OCI-LY3 (cell line): Measurements from ENCODE around the gene APBB2.
"Not testable (repeated sequence)": the region's sequence is repeated elsewhere in the genome, so short reads cannot be mapped to it uniquely, and the experiment has no call there.

Experiments used
- H2AFZ ChIP-seq: fragments of 200-600, 300-600 bp; shearing (Covaris generic); 2 replicates; pipeline ENCODE4 v1.6.0; 2014; ENCODE audit warnings: antibody characterized with exemption, low read depth, low read length
- H3K27ac ChIP-seq: fragments of 200-600, 300-600 bp; sonication (generic); 2 replicates; pipeline ENCODE4 v1.5.1; 2014; ENCODE audit warnings: mild to moderate bottlenecking, low read length, moderate library complexity, mixed read lengths
- H3K27me3 ChIP-seq: fragments of 200-600, 300-600 bp; sonication (generic); 2 replicates; pipeline ENCODE4 v1.6.1; 2014; ENCODE audit warnings: low read depth, low read length, mixed read lengths
- H3K36me3 ChIP-seq: fragments of 200-600, 300-600 bp; sonication (generic); replicated peaks from 2 replicates; pipeline ENCODE3; 2014; ENCODE audit warnings: low read depth, low read length, mixed read lengths
- H3K4me1 ChIP-seq: fragments of 300-600, 200-600 bp; sonication (generic); 2 replicates; pipeline ENCODE4 v1.6.1; 2014; ENCODE audit warnings: low read length, mixed read lengths
- H3K4me2 ChIP-seq: fragments of 200-600, 300-600 bp; sonication (generic); 2 replicates; pipeline ENCODE4 v1.6.1; 2014; ENCODE audit warnings: low read length, mixed read lengths
- H3K4me3 ChIP-seq: fragments of 300-600, 200-600 bp; sonication (generic); 2 replicates; pipeline ENCODE4 v1.5.1; 2014; ENCODE audit warnings: antibody characterized with exemption, mild to moderate bottlenecking, low read length, moderate library complexity
- H3K79me2 ChIP-seq: fragments of 300-600, 200-600 bp; shearing (Covaris generic); 2 replicates; pipeline ENCODE4 v1.6.1; 2014; ENCODE audit warnings: mild to moderate bottlenecking, low read length, mixed read lengths
- H3K9ac ChIP-seq: fragments of 300-600, 200-600 bp; shearing (Covaris generic); 2 replicates; pipeline ENCODE4 v1.6.0; 2014; ENCODE audit warnings: mild to moderate bottlenecking, low read length, moderate library complexity
- H3K9me3 ChIP-seq: fragments of 200-600, 300-600 bp; shearing (Covaris generic); 2 replicates; pipeline ENCODE4 v1.6.1; 2014; ENCODE audit warnings: low read length, mixed read lengths; ENCODE audit not compliant: insufficient read depth
- H4K20me1 ChIP-seq: fragments of 200-600, 300-600 bp; sonication (generic); 2 replicates; pipeline ENCODE4 v1.6.1; 2016; ENCODE audit warnings: low read length, mixed read lengths; ENCODE audit not compliant: insufficient read depth
- EZH2phosphoT487 ChIP-seq: fragments of 200-600 bp; shearing (Covaris generic); IDR thresholded peaks from 2 replicates; pipeline ENCODE4 v1.6.1; 2018; ENCODE audit warnings: antibody characterized with exemption, mixed run types, low read depth
- TF ChIP-seq, protein P1 (sequence below): fragments of 200-600, 300-600 bp; sonication (generic); IDR thresholded peaks from 2 replicates; pipeline ENCODE4 v1.5.1; 2014; ENCODE audit warnings: antibody characterized with exemption, low read length, low read depth

Gene APBB2

DNA sequence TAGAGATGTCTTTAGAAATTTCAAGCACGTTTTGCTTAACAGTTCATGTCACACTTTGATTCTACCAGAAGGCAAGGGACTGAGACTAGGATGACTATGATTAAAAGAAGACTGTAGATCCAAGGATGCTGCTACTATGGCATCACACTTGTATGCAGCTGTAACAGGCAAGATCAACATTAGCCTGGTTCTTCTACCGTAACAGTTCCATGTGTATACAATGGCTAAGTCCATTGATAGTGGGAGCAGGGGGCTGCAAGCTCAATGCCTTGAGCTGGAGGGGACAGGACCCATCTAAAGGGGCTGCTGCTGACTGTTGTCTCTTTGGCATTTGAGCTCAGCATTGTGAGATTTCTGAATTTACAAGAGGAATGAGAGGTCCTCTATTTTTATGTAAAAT lies 212.0 kb downstream of the APBB2 start:
- Histone ChIP-seq H3K4me2 (no peak overlapping the region), H3K9me3 (no peaks in the 10 kb centered on the region), H4K20me1 (no peaks in the 10 kb centered on the region), H3K4me3 (no peak overlapping the region), H3K27ac (no peak overlapping the region), H3K36me3 (no peaks in the 10 kb centered on the region), H3K27me3 (peaks cover 7% of the 10 kb centered on the region; the same call in 1 of the 2 replicates), H3K4me1 (no peaks in the 10 kb centered on the region), H2AFZ (no peak overlapping the region), H3K9ac (no peak overlapping the region), H3K79me2 (no peaks in the 10 kb centered on the region)
- TF ChIP-seq, protein P1, sequence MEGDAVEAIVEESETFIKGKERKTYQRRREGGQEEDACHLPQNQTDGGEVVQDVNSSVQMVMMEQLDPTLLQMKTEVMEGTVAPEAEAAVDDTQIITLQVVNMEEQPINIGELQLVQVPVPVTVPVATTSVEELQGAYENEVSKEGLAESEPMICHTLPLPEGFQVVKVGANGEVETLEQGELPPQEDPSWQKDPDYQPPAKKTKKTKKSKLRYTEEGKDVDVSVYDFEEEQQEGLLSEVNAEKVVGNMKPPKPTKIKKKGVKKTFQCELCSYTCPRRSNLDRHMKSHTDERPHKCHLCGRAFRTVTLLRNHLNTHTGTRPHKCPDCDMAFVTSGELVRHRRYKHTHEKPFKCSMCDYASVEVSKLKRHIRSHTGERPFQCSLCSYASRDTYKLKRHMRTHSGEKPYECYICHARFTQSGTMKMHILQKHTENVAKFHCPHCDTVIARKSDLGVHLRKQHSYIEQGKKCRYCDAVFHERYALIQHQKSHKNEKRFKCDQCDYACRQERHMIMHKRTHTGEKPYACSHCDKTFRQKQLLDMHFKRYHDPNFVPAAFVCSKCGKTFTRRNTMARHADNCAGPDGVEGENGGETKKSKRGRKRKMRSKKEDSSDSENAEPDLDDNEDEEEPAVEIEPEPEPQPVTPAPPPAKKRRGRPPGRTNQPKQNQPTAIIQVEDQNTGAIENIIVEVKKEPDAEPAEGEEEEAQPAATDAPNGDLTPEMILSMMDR = no peak
- no peak for TF ChIP-seq EZH2phosphoT487

DNA sequence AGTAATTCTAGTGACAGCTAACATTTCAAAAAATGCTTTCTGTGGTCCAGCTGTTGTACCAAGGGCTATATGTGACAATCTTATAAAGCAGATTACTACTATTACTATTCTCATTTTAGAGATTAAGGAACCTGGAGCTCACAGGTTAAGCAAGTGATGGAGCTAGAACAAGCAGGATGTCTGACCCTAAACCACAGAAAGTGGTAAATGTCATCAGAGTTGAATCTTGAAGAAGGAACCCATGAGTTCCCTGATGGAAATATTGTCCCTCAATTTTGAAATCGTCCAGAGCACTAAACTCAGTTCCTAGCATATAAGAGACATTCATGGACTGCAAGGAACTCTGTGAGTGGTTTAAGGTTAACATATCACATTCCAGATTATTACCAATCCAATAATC lies 214.0 kb downstream of the APBB2 start:
- no peak overlapping the region for H3K4me2 ChIP-seq
- no peaks in the 10 kb centered on the region for H3K79me2 ChIP-seq
- H3K9me3 ChIP-seq = no peaks in the 10 kb centered on the region
- no peaks in the 10 kb centered on the region for H4K20me1 ChIP-seq
- no peaks in the 10 kb centered on the region for H3K36me3 ChIP-seq
- no peak overlapping the region for H3K9ac ChIP-seq
- TF ChIP-seq EZH2phosphoT487 = no peak
- TF ChIP-seq, protein P1 = no peak
- no peak overlapping the region for H3K4me3 ChIP-seq
- H3K4me1 ChIP-seq = no peaks in the 10 kb centered on the region
- peaks cover 23% of the 10 kb centered on the region; the same call in 1 of the 2 replicates for H3K27me3 ChIP-seq
- no peak overlapping the region for H3K27ac ChIP-seq
- H2AFZ ChIP-seq = no peak overlapping the region

DNA sequence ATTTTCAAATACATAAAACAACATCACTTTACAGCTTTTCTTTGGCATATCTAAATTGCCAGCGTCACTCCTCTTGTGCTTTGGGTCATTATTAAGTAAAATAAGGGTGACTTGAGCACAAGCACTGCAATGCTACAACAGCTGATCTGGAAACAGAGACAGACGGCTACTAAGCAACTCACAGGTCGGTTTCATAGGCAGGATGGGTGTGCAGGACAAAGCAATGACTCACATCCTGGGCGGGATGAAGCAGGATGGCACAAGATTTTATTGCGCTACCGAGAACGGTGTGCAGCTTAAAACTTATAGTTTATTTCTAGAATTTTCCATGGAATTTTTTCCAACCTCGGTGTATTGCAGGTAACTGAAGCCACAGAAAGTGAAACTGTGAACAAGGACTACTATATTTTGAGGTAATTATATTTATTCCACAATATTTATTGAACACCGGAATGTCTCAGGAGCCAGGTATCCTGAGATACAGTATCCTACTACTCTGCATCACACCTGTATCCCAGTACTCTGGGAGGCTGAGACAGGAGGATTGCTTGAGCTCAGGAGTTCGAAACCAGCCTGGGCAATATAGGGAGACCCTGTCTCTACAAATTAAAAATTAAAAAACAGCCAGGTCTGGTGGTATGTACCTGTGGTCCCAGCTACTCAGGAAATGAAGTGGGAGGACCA lies 215.5 kb downstream of the APBB2 start:
- no peak overlapping the region for H3K27ac ChIP-seq
- H2AFZ ChIP-seq = no peak overlapping the region
- H4K20me1 ChIP-seq = no peaks in the 10 kb centered on the region
- no peaks in the 10 kb centered on the region for H3K36me3 ChIP-seq
- TF ChIP-seq EZH2phosphoT487 = no peak
- TF ChIP-seq, protein P1 = no peak
- no peak overlapping the region for H3K4me3 ChIP-seq
- H3K4me2 ChIP-seq = no peak overlapping the region
- H3K79me2 ChIP-seq = no peaks in the 10 kb centered on the region
- no peak overlapping the region for H3K9ac ChIP-seq
- no peaks in the 10 kb centered on the region for H3K4me1 ChIP-seq
- H3K9me3 ChIP-seq = no peaks in the 10 kb centered on the region
- peaks cover 23% of the 10 kb centered on the region; the same call in 1 of the 2 replicates for H3K27me3 ChIP-seq

DNA sequence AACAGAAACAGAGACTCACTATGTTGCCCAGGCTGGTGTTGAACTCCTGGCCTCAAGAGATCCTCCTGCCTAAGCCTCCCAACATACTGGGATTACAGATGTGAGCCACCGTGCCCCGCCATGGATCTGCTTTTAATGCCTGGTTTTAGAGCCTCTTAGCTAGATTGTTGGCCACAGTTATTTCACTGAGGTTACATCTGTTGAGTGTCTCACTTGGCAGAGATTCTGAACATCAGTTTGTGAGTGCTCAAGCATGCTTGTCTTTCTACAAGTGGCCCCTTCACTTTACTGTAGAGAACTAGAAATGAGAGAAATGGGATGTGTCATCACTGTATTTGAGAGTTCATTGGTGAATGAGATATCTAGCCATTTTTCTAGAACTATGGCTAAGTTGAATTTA lies 218.5 kb downstream of the APBB2 start:
- H3K4me1 ChIP-seq = no peaks in the 10 kb centered on the region
- TF ChIP-seq, protein P1 = no peak
- no peak for TF ChIP-seq EZH2phosphoT487
- H3K27ac ChIP-seq = no peak overlapping the region
- no peaks in the 10 kb centered on the region for H3K36me3 ChIP-seq
- no peak overlapping the region for H2AFZ ChIP-seq
- H3K4me2 ChIP-seq = no peak overlapping the region
- H3K9me3 ChIP-seq = no peaks in the 10 kb centered on the region
- no peaks in the 10 kb centered on the region for H3K79me2 ChIP-seq
- no peak overlapping the region for H3K4me3 ChIP-seq
- no peak overlapping the region for H3K9ac ChIP-seq
- H4K20me1 ChIP-seq = no peaks in the 10 kb centered on the region
- H3K27me3 ChIP-seq = peaks cover 23% of the 10 kb centered on the region; the same call in 1 of the 2 replicates

DNA sequence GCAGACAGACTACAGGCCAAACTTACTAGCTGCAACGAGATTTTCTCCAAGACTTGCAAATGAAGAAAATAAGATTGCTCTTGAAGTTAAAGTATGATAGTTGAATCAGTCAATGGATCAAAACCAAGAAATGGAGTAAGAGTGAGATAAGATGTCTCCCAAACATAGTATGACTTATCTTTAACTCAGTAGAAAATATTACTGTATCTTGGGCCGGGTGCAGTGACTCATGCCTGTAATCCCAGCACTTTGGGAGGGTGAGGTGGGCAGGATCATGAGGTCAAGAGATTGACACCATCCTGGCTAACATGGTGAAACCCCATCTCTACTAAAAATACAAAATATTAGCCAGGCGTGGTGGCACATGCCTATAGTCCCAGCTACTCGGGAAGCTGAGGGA lies 220.0 kb downstream of the APBB2 start:
- H3K9me3 ChIP-seq, H4K20me1 ChIP-seq, H2AFZ ChIP-seq, H3K4me1 ChIP-seq, H3K79me2 ChIP-seq, H3K36me3 ChIP-seq, H3K27ac ChIP-seq, H3K4me2 ChIP-seq, H3K9ac ChIP-seq, H3K4me3 ChIP-seq: not testable (repeated sequence)
- peaks cover 23% of the 10 kb centered on the region; the same call in 1 of the 2 replicates for H3K27me3 ChIP-seq

DNA sequence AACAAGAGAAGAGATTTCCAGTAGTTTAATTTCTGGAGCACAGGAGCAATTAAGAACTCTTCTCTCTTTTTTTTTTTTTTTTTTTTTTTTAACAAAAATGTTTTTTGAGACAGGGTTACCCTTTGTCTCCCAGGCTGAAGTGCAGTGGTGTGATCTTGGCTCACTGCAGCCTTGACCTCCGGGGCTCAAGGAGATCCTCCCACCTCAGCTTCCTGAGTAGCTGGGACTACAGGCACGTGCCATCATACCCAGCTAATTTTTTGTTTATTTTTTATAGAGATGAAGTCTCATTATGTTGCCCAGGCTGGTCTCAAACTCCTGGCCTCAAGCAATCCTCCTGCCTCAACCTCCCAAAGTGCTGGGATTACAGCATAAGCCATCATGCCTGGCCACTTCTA lies 221.0 kb downstream of the APBB2 start:
- H3K27ac ChIP-seq, H4K20me1 ChIP-seq, H3K4me1 ChIP-seq, H2AFZ ChIP-seq, H3K4me3 ChIP-seq, H3K9me3 ChIP-seq, H3K9ac ChIP-seq, H3K4me2 ChIP-seq, H3K79me2 ChIP-seq, H3K36me3 ChIP-seq: not testable (repeated sequence)
- H3K27me3 ChIP-seq = peaks cover 23% of the 10 kb centered on the region; the same call in 1 of the 2 replicates
